K562 (cell line): Measurements from ENCODE around the gene CSTF1. TPM values are rescaled to one million over a fixed set of nuclear protein-coding genes. Genes with fewer than 3 reads are reported as not detected.

Experiments used
- ATAC-seq: fragments of 200-7000 bp; cut with Tn5 transposase; 3 replicates; pipeline ENCODE4 v1.9.1; 2020; ENCODE audit warnings: moderate library complexity
- BruUV-seq: library from RNA; stranded (reverse); fragments of 400-500 nt; replicated peaks from 2 replicates; lab custom pipeline; 2021; lab: Mats Ljungman, UMichigan
- CTCF ChIA-PET: fragments of 300-600 bp; formaldehyde crosslinking; extraction: SDS; loops from one replicate; lab custom pipeline; 2021; ENCODE audit warnings: low intra/inter-chr PET ratio; lab: Yijun Ruan, JAX
- POLR2A ChIA-PET: fragments of 300-600, 350-650 bp; sonication (Branson Sonifier 250); formaldehyde crosslinking; extraction: SDS; loops from one replicate; lab custom pipeline; 2021; ENCODE audit warnings: antibody characterized with exemption, inconsistent platforms; lab: Yijun Ruan, JAX
- DNase-seq, 4 experiments: peaks; one replicate each; pipeline versions ENCODE4 v3.0.0 to v3.0.0-alpha.2; 2011 to 2018; ENCODE audit warnings: low spot score in 3 of 4, mixed read lengths in 3 of 4; ENCODE audit errors: extremely low read depth in 1 of 4
- FAIRE-seq: peaks from 2 replicates; lab custom pipeline; 2011; peaks lifted over from hg19 to GRCh38; lab: Jason Lieb, UNC
- H2AFZ ChIP-seq: 2 replicates; pipeline ENCODE4 v1.6.0; 2011; ENCODE audit warnings: low read depth, low read length, control low read depth, inconsistent platforms
- H3K27ac ChIP-seq: fragments of 200-600 bp; 3 replicates; pipeline ENCODE4 v1.8.0; 2011; ENCODE audit warnings: low read depth, mild to moderate bottlenecking, control low read depth, inconsistent platforms, low read length, moderate library complexity, mixed read lengths; ENCODE audit errors: extremely low read depth
- H3K27me3 ChIP-seq, 2 experiments: fragments of 300-600 bp in 1 of 2; 2 replicates in 1 of 2; 3 replicates in 1 of 2; pipeline versions ENCODE4 v1.6.0 to v1.8.0; 2011; ENCODE audit warnings: inconsistent platforms in 2 of 2, low read length in 2 of 2, mild to moderate bottlenecking in 1 of 2, mixed read lengths in 1 of 2, moderate library complexity in 1 of 2; ENCODE audit not compliant: control insufficient read depth in 2 of 2, insufficient read depth in 2 of 2
- H3K36me3 ChIP-seq: fragments of 300-600 bp; 3 replicates; pipeline ENCODE4 v1.8.0; 2011; ENCODE audit warnings: mild to moderate bottlenecking, low read length, inconsistent platforms; ENCODE audit not compliant: control insufficient read depth, insufficient read depth
- H3K4me1 ChIP-seq, 2 experiments: fragments of 200-600 bp in 1 of 2; replicated peaks in 1 of 2; 2 replicates in 1 of 2; 3 replicates in 1 of 2; pipeline versions ENCODE4 v1.5.1 to v1.8.0; 2011; ENCODE audit warnings: inconsistent platforms in 2 of 2, low read length in 2 of 2, mild to moderate bottlenecking in 1 of 2, mixed read lengths in 1 of 2, moderate library complexity in 1 of 2; ENCODE audit not compliant: control insufficient read depth in 2 of 2, insufficient read depth in 2 of 2
- H3K4me2 ChIP-seq: 2 replicates; pipeline ENCODE4 v1.6.1; 2011; ENCODE audit warnings: low read length, control low read depth, inconsistent platforms, mixed read lengths; ENCODE audit not compliant: insufficient read depth
- H3K4me3 ChIP-seq: fragments of 200-600 bp; sonication (generic), shearing (Covaris generic); 2 replicates; pipeline ENCODE4 v1.5.1; 2016; ENCODE audit warnings: control low read depth, inconsistent platforms
- H3K79me2 ChIP-seq: fragments of 200-600 bp; 3 replicates; pipeline ENCODE4 v1.8.0; 2011; ENCODE audit warnings: low read length, inconsistent platforms; ENCODE audit not compliant: control insufficient read depth, insufficient read depth
- H3K9ac ChIP-seq, 2 experiments: 2 replicates each; pipeline versions ENCODE4 v1.6.0 to v1.6.1; 2011; ENCODE audit warnings: low read depth in 2 of 2, low read length in 2 of 2, control low read depth in 1 of 2, inconsistent platforms in 1 of 2, mild to moderate bottlenecking in 1 of 2, mixed read lengths in 1 of 2; ENCODE audit not compliant: insufficient read depth in 1 of 2
- H3K9me1 ChIP-seq: one replicate; pipeline ENCODE4 v1.6.0; 2011; ENCODE audit warnings: inconsistent platforms, mild to moderate bottlenecking, low read length, moderate library complexity; ENCODE audit not compliant: control insufficient read depth, insufficient read depth
- H3K9me3 ChIP-seq: replicated peaks from 2 replicates; pipeline ENCODE4 v1.5.1; 2011; ENCODE audit warnings: low read depth, low read length, inconsistent platforms; ENCODE audit not compliant: control insufficient read depth, insufficient read depth
- H4K20me1 ChIP-seq: replicated peaks from 2 replicates; pipeline ENCODE4 v1.6.1; 2011; ENCODE audit warnings: low read length, inconsistent platforms, mixed read lengths; ENCODE audit not compliant: control insufficient read depth, insufficient read depth
- MEIS2 ChIP-seq: fragments of 450-650 bp; IDR thresholded peaks from 2 replicates; pipeline ENCODE4 v1.6.1; 2014; ENCODE audit warnings: mild to moderate bottlenecking; ENCODE audit not compliant: partially characterized antibody
- ZNF609 ChIP-seq: sonication (generic); formaldehyde crosslinking; IDR thresholded peaks from 2 replicates; pipeline ENCODE4 v1.8.1; 2023; ENCODE audit warnings: missing genetic modification reagents, mild to moderate bottlenecking, borderline replicate concordance
- WGBS: fragments of 100-300 bp; shearing (Covaris generic); methylation state at CpG from one replicate; pipeline ENCODE4 v1.1.6; 2016; ENCODE audit warnings: low coverage, mixed read lengths; ENCODE audit not compliant: insufficient coverage; ENCODE audit errors: missing lambda C conversion rate; 5-methylcytosine and 5-hydroxymethylcytosine counted together
- in situ Hi-C: fragments of 300-500 bp; cut with MboI; formaldehyde crosslinking; loops from 4 replicates; pipeline ENCODE4 v1.15.0; 2018; ENCODE audit warnings: inconsistent platforms, mixed read lengths
- intact Hi-C: fragments of 100-400 bp; cut with micrococcal nuclease; formaldehyde crosslinking; loops from 2 replicates; pipeline ENCODE4 v1.14.2; 2022
- polyA plus RNA-seq, 8 experiments: library from polyadenylated mRNA; depleted of rRNA in 4 of 8; stranded (reverse) in 5 of 8; unstranded in 3 of 8; fragments of >200 nt; fragmentation: Nextera tagmentation in 2 of 8; fragmentation: Illumina TruSeq in 1 of 8; extraction: Ambion mirVana in 2 of 8; extraction: Trizol in 1 of 8; gene quantifications; 2 replicates each; pipeline versions ENCODE4 v1.2.1 to v1.2.3, GENCODE V29; 2011 to 2014; ENCODE audit warnings: inconsistent platforms in 1 of 8, missing spikeins in 1 of 8
- total RNA-seq, 7 experiments: library from RNA; depleted of rRNA in 6 of 7; stranded (reverse); fragments of >200 nt in 6 of 7; fragmentation: Illumina TruSeq in 2 of 7; extraction: Trizol in 2 of 7; gene quantifications; 2 replicates each; pipeline versions ENCODE4 v1.2.1 to v1.2.3, GENCODE V29; 2011 to 2021; ENCODE audit warnings: low replicate concordance in 1 of 7

The CSTF1 gene
- total and polyA plus RNA-seq, 9 of the 15 experiments (the other 6 are each of a cell fraction or from before 2014, with no cell fraction given) = 30.8 to 110 (median 53.4) TPM

DNA sequence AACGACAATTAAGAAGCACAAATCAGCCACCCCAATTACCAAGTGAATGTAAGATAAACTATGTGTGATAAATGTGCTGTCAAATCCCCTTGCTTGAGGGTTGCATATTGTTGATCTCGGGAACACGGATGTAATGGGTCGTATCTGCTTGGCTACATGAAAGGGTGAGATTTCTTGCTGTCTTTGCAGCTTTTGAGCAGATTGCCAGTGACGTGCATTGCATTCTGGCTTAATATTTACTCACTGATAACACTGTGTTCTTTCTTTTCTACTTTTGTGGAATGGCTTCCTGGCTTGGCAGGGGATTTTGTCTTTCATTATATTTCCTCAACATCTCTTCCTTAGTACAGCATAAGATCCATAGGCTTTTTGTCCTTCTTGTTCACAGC is 44.1 kb upstream of the CSTF1 start:
- CTCF ChIA-PET = no interaction called here
- Histone ChIP-seq H3K9ac (no peak overlapping the region), H3K4me1 (peaks cover 0 to 6% of the 10 kb centered on the region in 2 experiments; a peak in 2 of 5 replicates), H3K9me1 (no peaks in the 10 kb centered on the region), H3K79me2 (no peaks in the 10 kb centered on the region), H3K27ac (no peak overlapping the region), H3K9me3 (no peaks in the 10 kb centered on the region), H2AFZ (no peak overlapping the region), H3K36me3 (no peaks in the 10 kb centered on the region), H4K20me1 (no peaks in the 10 kb centered on the region), H3K4me2 (no peak overlapping the region), H3K4me3 (no peak overlapping the region), H3K27me3 (peaks cover 6 to 21% of the 10 kb centered on the region in 2 experiments; a peak in 4 of 5 replicates)
- intact Hi-C loops = loop anchor here (5.0 kb wide), 1 partner anchor 229 kb away; no protein-coding TSS in a partner anchor
- FAIRE-seq (no peak), ATAC-seq (no peak), DNase-seq (no peak)
- BruUV-seq = no TSS peak
- peak; percentile 36 for TF ChIP-seq MEIS2
- no peak for TF ChIP-seq ZNF609 (CRISPR knock-in tag)
- POLR2A ChIA-PET = interaction anchor here (0.8 kb wide), 1 partner anchor 10 kb away, joined by 3 read pairs; the partner anchor contains the start of gene FAM210B
- in situ Hi-C loops = loop anchor here (10.0 kb wide), 2 partner anchors 93 to 1663 kb away; no protein-coding TSS in a partner anchor
- WGBS = 1% methylated on average over 5 of the region's 5 CpGs
